H1 (cell line): Measurements from ENCODE around the gene PEPD. TPM values are rescaled to one million over a fixed set of nuclear protein-coding genes. Genes with fewer than 3 reads are reported as not detected.

ENCODE experiments used
- CTCF ChIA-PET: fragments of 300-600 bp; sonication (Branson Sonifier 250); formaldehyde crosslinking; loops from one replicate; lab custom pipeline; 2021; ENCODE audit not compliant: partially characterized antibody; lab: Charles Lee
- POLR2A ChIA-PET: fragments of 300-600 bp; sonication (Branson Sonifier 250); formaldehyde crosslinking; loops from one replicate; lab custom pipeline; 2021; ENCODE audit warnings: inconsistent platforms; ENCODE audit not compliant: partially characterized antibody; lab: Charles Lee
- DNase-seq, 2 experiments: peaks; one replicate each; pipeline versions ENCODE4 v3.0.0 to v3.0.0-alpha.2; 2010 to 2022; ENCODE audit warnings: low spot score in 2 of 2, low read depth in 1 of 2, mixed read lengths in 1 of 2
- FAIRE-seq: peaks from 2 replicates; lab custom pipeline; 2011; peaks lifted over from hg19 to GRCh38; lab: Jason Lieb, UNC
- H2AFZ ChIP-seq: 2 replicates; pipeline ENCODE4 v1.8.1; 2012; ENCODE audit warnings: low read length, inconsistent platforms
- H2AK5ac ChIP-seq: 2 replicates; pipeline ENCODE4 v1.6.1; 2013; ENCODE audit warnings: low read depth, low read length
- H2BK120ac ChIP-seq: replicated peaks from 2 replicates; pipeline ENCODE3; 2013; ENCODE audit warnings: low read depth, low read length, inconsistent platforms
- H2BK12ac ChIP-seq: 2 replicates; pipeline ENCODE4 v1.6.1; 2013; ENCODE audit warnings: low read depth, low read length
- H2BK15ac ChIP-seq: 2 replicates; pipeline ENCODE4 v1.6.1; 2013; ENCODE audit warnings: low read length
- H2BK20ac ChIP-seq: 2 replicates; pipeline ENCODE4 v1.6.1; 2013; ENCODE audit warnings: low read length
- H2BK5ac ChIP-seq: 2 replicates; pipeline ENCODE4 v1.6.1; 2013; ENCODE audit warnings: low read depth, low read length
- H3K14ac ChIP-seq: 2 replicates; pipeline ENCODE4 v1.6.1; 2013; ENCODE audit warnings: inconsistent platforms; ENCODE audit not compliant: insufficient read length
- H3K18ac ChIP-seq: 2 replicates; pipeline ENCODE4 v1.6.1; 2013; ENCODE audit warnings: low read length; ENCODE audit errors: extremely low read depth
- H3K23ac ChIP-seq: 2 replicates; pipeline ENCODE4 v1.6.1; 2013; ENCODE audit warnings: inconsistent platforms; ENCODE audit not compliant: insufficient read length
- H3K23me2 ChIP-seq: 2 replicates; pipeline ENCODE4 v1.6.1; 2013; ENCODE audit warnings: low read depth, low read length
- H3K27ac ChIP-seq: 2 replicates; pipeline ENCODE4 v1.6.1; 2011; ENCODE audit warnings: low read depth, low read length, inconsistent platforms
- H3K27me3 ChIP-seq, 4 experiments: replicated peaks in 1 of 4; 1 replicate in 1 of 4; 2 replicates in 3 of 4; pipeline versions ENCODE4 v1.6.1 to v1.8.1; 2011 to 2013; ENCODE audit warnings: low read length in 3 of 4, mild to moderate bottlenecking in 3 of 4, inconsistent platforms in 2 of 4, mixed read lengths in 2 of 4, moderate library complexity in 1 of 4; ENCODE audit not compliant: control insufficient read depth in 3 of 4, insufficient read depth in 3 of 4; ENCODE audit errors: extremely low read depth in 1 of 4
- H3K36me3 ChIP-seq, 4 experiments: 2 replicates each; pipeline versions ENCODE4 v1.6.1 to v1.8.1; 2011 to 2013; ENCODE audit warnings: mild to moderate bottlenecking in 4 of 4, low read length in 3 of 4, moderate library complexity in 2 of 4, control low read depth in 1 of 4, inconsistent platforms in 1 of 4; ENCODE audit not compliant: insufficient read depth in 4 of 4, control insufficient read depth in 2 of 4
- H3K4ac ChIP-seq: replicated peaks from 2 replicates; pipeline ENCODE3; 2013; ENCODE audit warnings: low read length, low read depth, mixed read lengths, inconsistent platforms; ENCODE audit not compliant: insufficient read length
- H3K4me1 ChIP-seq, 4 experiments: replicated peaks in 1 of 4; 1 replicate in 1 of 4; 2 replicates in 3 of 4; pipeline versions ENCODE4 v1.6.1 to v1.8.1; 2011 to 2013; ENCODE audit warnings: low read length in 3 of 4, inconsistent platforms in 2 of 4, mixed read lengths in 1 of 4; ENCODE audit not compliant: insufficient read depth in 4 of 4, control insufficient read depth in 3 of 4
- H3K4me2 ChIP-seq, 2 experiments: 2 replicates each; pipeline versions ENCODE4 v1.6.1 to v1.8.1; 2011 to 2013; ENCODE audit warnings: low read depth in 2 of 2, low read length in 2 of 2, control low read depth in 1 of 2, inconsistent platforms in 1 of 2, mild to moderate bottlenecking in 1 of 2; ENCODE audit not compliant: insufficient read depth in 1 of 2
- H3K4me3 ChIP-seq, 4 experiments: fragments of 200-600, 300-600 bp in 1 of 4; sonication (generic), shearing (Covaris generic), sonication (Bioruptor Twin) in 1 of 4; 2 replicates each; pipeline versions ENCODE4 v1.5.1 to v1.8.1; 2011 to 2016; ENCODE audit warnings: low read length in 4 of 4, low read depth in 3 of 4, control low read depth in 2 of 4, inconsistent platforms in 2 of 4, mild to moderate bottlenecking in 2 of 4, mixed read lengths in 1 of 4, moderate library complexity in 1 of 4; ENCODE audit not compliant: insufficient read depth in 2 of 4; ENCODE audit errors: extremely low read depth in 1 of 4
- H3K56ac ChIP-seq: replicated peaks from 2 replicates; pipeline ENCODE3; 2013; ENCODE audit warnings: low read depth, mild to moderate bottlenecking, mixed read lengths, low read length, inconsistent platforms; ENCODE audit not compliant: insufficient read length
- H3K79me1 ChIP-seq: 2 replicates; pipeline ENCODE4 v1.6.1; 2013; ENCODE audit warnings: low read depth, low read length, control low read depth
- H3K79me2 ChIP-seq, 2 experiments: 2 replicates each; pipeline versions ENCODE4 v1.6.1 to v1.8.1; 2012 to 2013; ENCODE audit warnings: low read length in 2 of 2, mild to moderate bottlenecking in 2 of 2, inconsistent platforms in 1 of 2; ENCODE audit not compliant: insufficient read depth in 2 of 2, control insufficient read depth in 1 of 2
- H3K9ac ChIP-seq, 4 experiments: replicated peaks in 1 of 4; 1 replicate in 1 of 4; 2 replicates in 3 of 4; pipeline versions ENCODE4 v1.6.1 to v1.8.1; 2011 to 2013; ENCODE audit warnings: low read depth in 3 of 4, low read length in 3 of 4, control low read depth in 2 of 4, mild to moderate bottlenecking in 2 of 4, moderate library complexity in 2 of 4, inconsistent platforms in 1 of 4; ENCODE audit errors: extremely low read depth in 1 of 4
- H3K9me3 ChIP-seq, 2 experiments: 2 replicates each; pipeline versions ENCODE4 v1.6.1 to v1.8.1; 2012 to 2013; ENCODE audit warnings: mild to moderate bottlenecking in 2 of 2, moderate library complexity in 2 of 2, control low read depth in 1 of 2, inconsistent platforms in 1 of 2, low read depth in 1 of 2, low read length in 1 of 2, mixed read lengths in 1 of 2; ENCODE audit not compliant: insufficient read depth in 2 of 2
- H4K20me1 ChIP-seq, 2 experiments: replicated peaks in 1 of 2; 2 replicates each; pipeline versions ENCODE3 to v1.8.1; 2011 to 2013; ENCODE audit warnings: inconsistent platforms in 2 of 2, low read length in 2 of 2, mild to moderate bottlenecking in 1 of 2; ENCODE audit not compliant: insufficient read depth in 2 of 2, control insufficient read depth in 1 of 2
- H4K5ac ChIP-seq: 2 replicates; pipeline ENCODE4 v1.6.1; 2013; ENCODE audit warnings: low read length, low read depth, mixed read lengths, inconsistent platforms; ENCODE audit not compliant: insufficient read length
- H4K8ac ChIP-seq: 2 replicates; pipeline ENCODE4 v1.8.0; 2013; ENCODE audit warnings: mild to moderate bottlenecking, moderate library complexity, low read length, inconsistent platforms; ENCODE audit not compliant: insufficient read depth; ENCODE audit errors: extremely low read depth
- H4K91ac ChIP-seq: replicated peaks from 2 replicates; pipeline ENCODE3; 2013; ENCODE audit warnings: low read length, mixed read lengths, inconsistent platforms; ENCODE audit not compliant: insufficient read length
- CBX5 ChIP-seq: fragments of 300-800, 300-1000 bp; sonication (generic); IDR thresholded peaks from 2 replicates; pipeline ENCODE4 v1.7.1; 2016; ENCODE audit warnings: antibody characterized with exemption, low read length, low read depth
- CREB1 ChIP-seq: IDR thresholded peaks from 2 replicates; pipeline ENCODE4 v1.6.1; 2012; ENCODE audit warnings: inconsistent platforms
- FOSL1 ChIP-seq: IDR thresholded peaks from 2 replicates; pipeline ENCODE4 v1.6.1; 2011; ENCODE audit warnings: mild to moderate bottlenecking, low read depth, low read length, moderate library complexity; ENCODE audit not compliant: insufficient read depth
- GABPA ChIP-seq: IDR thresholded peaks from 2 replicates; pipeline ENCODE4 v1.6.1; 2011; ENCODE audit warnings: mild to moderate bottlenecking, low read length, moderate library complexity, borderline replicate concordance; ENCODE audit not compliant: insufficient read depth
- HDAC2 ChIP-seq, 2 experiments: fragments of 300-600 bp in 1 of 2; sonication (generic) in 1 of 2; IDR thresholded peaks; 2 replicates each; pipeline ENCODE4 v1.6.1; 2011 to 2012; ENCODE audit warnings: low read depth in 2 of 2, low read length in 2 of 2, mild to moderate bottlenecking in 2 of 2, moderate library complexity in 2 of 2, borderline replicate concordance in 1 of 2, inconsistent platforms in 1 of 2
- PHF8 ChIP-seq: fragments of 200-600 bp; sonication (generic); conservative IDR thresholded peaks from 2 replicates; pipeline ENCODE4 v1.7.1; 2012; ENCODE audit warnings: low read depth, mild to moderate bottlenecking, inconsistent platforms, low read length, moderate library complexity
- RAD21 ChIP-seq, 2 experiments: IDR thresholded peaks in 1 of 2; conservative IDR thresholded peaks in 1 of 2; 2 replicates each; pipeline ENCODE4 v1.6.1; 2011; ENCODE audit warnings: low read depth in 2 of 2, low read length in 2 of 2, improper control_type of control experiment in 1 of 2, inconsistent platforms in 1 of 2, mild to moderate bottlenecking in 1 of 2, moderate library complexity in 1 of 2
- SUZ12 ChIP-seq: fragments of 200-600 bp; sonication (generic); IDR thresholded peaks from 2 replicates; pipeline ENCODE4 v1.6.1; 2012; ENCODE audit warnings: mild to moderate bottlenecking, inconsistent platforms, low read length, moderate library complexity, mixed read lengths
- WGBS, 2 experiments: shearing (Covaris generic) in 1 of 2; methylation state at CpG; one replicate each; pipeline versions ENCODE4 v1.1.6 to v1.1.7; 2013 to 2015; ENCODE audit warnings: low lambda C conversion rate in 2 of 2, mixed read lengths in 2 of 2, inconsistent platforms in 1 of 2, low coverage in 1 of 2, missing lambda C conversion rate in 1 of 2; ENCODE audit not compliant: insufficient replicate concordance in 2 of 2, insufficient coverage in 1 of 2, insufficient read length in 1 of 2; ENCODE audit errors: extremely low coverage in 1 of 2, missing lambda C conversion rate in 1 of 2; 5-methylcytosine and 5-hydroxymethylcytosine counted together
- polyA plus RNA-seq, 7 experiments: library from polyadenylated mRNA; depleted of rRNA in 3 of 7; stranded (reverse) in 5 of 7; unstranded in 2 of 7; fragments of >200 nt in 5 of 7; fragments of 200-250 nt in 2 of 7; gene quantifications; 1 replicate in 5 of 7; 2 replicates in 1 of 7; 4 replicates in 1 of 7; pipeline versions ENCODE4 v1.2.1 to v1.2.3, GENCODE V29; 2011 to 2013; ENCODE audit warnings: missing spikeins in 2 of 7, mixed read lengths in 2 of 7
- total RNA-seq: library from RNA; stranded (reverse); fragmentation: NEBNext Ultra II Directional; extraction: Animal tissue kit (Norgen Biotek cat#: 25700); gene quantifications from 2 replicates; pipeline ENCODE4 v1.2.1, GENCODE V29; 2021

PEPD gene
- total and polyA plus RNA-seq, 2 of the 8 experiments (the other 6 are each of a cell fraction or from before 2014, with no cell fraction given), result 84.1 to 178 TPM

DNA sequence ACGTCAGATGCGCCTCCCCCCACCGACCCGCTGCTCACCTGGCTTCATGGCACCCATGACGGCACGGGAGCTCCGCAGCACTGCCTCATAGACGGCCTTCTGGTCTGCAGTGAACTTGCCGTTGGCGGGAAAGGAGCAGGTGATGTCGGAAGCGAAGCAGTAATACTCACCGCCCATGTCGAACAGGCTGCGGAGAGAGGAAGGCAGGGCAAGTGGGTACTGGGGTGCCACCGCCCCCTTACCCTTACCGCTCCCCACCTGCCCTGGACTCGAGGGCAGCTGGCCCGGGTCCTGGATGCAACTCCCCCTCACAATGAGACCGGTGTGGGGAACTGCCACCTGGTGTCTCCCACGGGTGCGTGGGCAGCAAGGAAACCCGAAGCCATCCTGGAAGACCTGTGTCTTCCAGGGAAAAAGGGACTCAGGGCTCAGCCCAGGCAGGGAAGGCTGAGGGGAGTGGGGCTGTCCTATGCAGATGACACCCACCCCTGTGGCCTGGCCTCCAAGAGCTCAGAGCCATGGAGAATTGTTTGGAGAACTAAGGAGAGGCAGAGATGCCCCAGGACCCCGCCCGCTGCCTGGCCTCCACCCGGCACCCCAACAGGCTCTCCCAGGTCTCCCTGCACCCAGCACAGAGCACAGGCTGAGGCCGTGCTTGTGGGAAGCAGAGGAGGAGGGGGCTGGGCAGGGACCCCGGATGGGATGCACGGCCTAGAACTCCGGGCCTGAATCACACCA, 119.7 kb downstream of the PEPD start:
- no peak overlapping the region for H2BK12ac ChIP-seq
- H3K4me3 ChIP-seq, result no peak overlapping the region
- H2BK5ac ChIP-seq, result no peak overlapping the region
- peaks cover 3 to 6% of the 10 kb centered on the region in 2 experiments for H4K20me1 ChIP-seq
- no peak overlapping the region for H2AFZ ChIP-seq
- no peaks in the 10 kb centered on the region for H3K27me3 ChIP-seq
- H3K36me3 ChIP-seq, result no peaks in the 10 kb centered on the region
- H3K9me3 ChIP-seq, result no peaks in the 10 kb centered on the region
- no peak overlapping the region for H3K18ac ChIP-seq
- POLR2A ChIA-PET, result interaction anchor here (0.8 kb wide), 1 partner anchor 99 kb away, joined by 3 read pairs; no protein-coding TSS in a partner anchor
- FAIRE-seq, result no peak
- H4K5ac ChIP-seq, result no peak overlapping the region
- CTCF ChIA-PET, result interaction anchor here (0.5 to 24.5 kb wide), 6 partner anchors 6 to 161 kb away, joined by 3 to 426 read pairs (median 18); no protein-coding TSS in a partner anchor
- no peak overlapping the region for H2BK120ac ChIP-seq
- H2BK20ac ChIP-seq, result no peak overlapping the region
- DNase-seq, result no peak
- no peak overlapping the region for H2BK15ac ChIP-seq
- no peak overlapping the region for H3K9ac ChIP-seq
- WGBS, 2 experiments, result 96% methylated on average over 24 of the region's 30 CpGs; no CpG with 5 or more reads in 1 of the 2 experiments
- no peak overlapping the region for H2AK5ac ChIP-seq
- H3K56ac ChIP-seq, result no peak overlapping the region
- H3K4me2 ChIP-seq, result no peak overlapping the region
- no peak overlapping the region for H4K91ac ChIP-seq
- no peak overlapping the region for H3K4ac ChIP-seq
- no peak overlapping the region for H3K14ac ChIP-seq
- H3K79me2 ChIP-seq, result no peaks in the 10 kb centered on the region
- no peaks in the 10 kb centered on the region for H3K23me2 ChIP-seq
- peaks cover 0 to 14% (median 9%) of the 10 kb centered on the region in 4 experiments; a peak in 5 of 7 replicates for H3K4me1 ChIP-seq
- H3K23ac ChIP-seq, result no peak overlapping the region
- H3K79me1 ChIP-seq, result no peaks in the 10 kb centered on the region
- no peak overlapping the region; the same call in none of the 2 replicates for H4K8ac ChIP-seq
- H3K27ac ChIP-seq, result no peak overlapping the region
- no peak for TF ChIP-seq GABPA
- no peak for TF ChIP-seq HDAC2 (IDR thresholded peaks at IDR 0.05; ENCODE audit: borderline replicate concordance in 1 of 2, low read depth in 2 of 2, low read length in 2 of 2)
- TF ChIP-seq CREB1, result no peak
- TF ChIP-seq FOSL1, result no peak
- TF ChIP-seq CBX5, result no peak
- no peak for TF ChIP-seq SUZ12
- no peak for TF ChIP-seq PHF8
- no peak for TF ChIP-seq RAD21 (IDR thresholded peaks at IDR 0.05 in 1 of 2, conservative IDR thresholded peaks at IDR 0.05 in 1 of 2; ENCODE audit: low read depth in 2 of 2, low read length in 2 of 2)
